Activated CD8-positive, alpha-beta memory T cell treated with anti-CD3 and anti-CD28 coated beads for 24 hours (primary cell): ENCODE results near the gene ABCA2.

Experiments used
- DNase-seq: peaks from one replicate; pipeline ENCODE4 v3.0.0-alpha.2; 2020

The ABCA2 gene

DNA sequence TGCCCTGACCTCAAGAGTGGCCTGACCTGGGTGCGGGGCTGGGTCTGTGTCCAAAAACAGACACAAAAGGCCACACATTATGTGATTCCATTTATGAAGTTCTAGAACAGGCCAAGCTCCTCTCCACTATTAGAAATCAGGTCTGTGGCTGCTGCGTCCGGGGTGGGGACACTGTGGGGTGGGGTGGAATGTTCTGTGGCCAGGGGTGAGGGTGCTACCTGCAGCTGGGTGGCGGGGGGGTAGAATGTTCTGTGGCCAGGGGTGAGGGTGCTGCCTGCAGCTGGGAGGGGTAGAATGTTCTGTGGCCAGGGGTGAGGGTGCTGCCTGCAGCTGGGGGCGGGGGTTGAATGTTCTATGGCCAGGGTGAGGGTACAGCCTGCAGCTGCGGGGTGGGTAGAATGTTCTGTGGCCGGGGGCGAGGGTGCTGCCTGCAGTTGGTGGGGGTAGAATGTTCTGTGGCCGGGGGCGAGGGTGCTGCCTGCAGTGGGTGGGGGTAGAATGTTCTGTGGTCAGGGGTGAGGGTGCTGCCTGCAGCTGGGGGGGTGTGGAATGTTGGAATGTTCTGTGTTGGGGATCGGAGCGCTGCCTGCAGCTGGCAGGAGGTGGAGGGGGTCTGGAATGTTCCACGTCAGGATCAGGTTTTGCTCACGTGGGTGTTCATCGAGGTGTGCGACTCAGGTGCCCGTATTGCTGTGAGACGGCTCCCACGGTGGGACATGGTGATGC is 67.7 kb downstream of the ABCA2 start:
- no peak for DNase-seq

DNA sequence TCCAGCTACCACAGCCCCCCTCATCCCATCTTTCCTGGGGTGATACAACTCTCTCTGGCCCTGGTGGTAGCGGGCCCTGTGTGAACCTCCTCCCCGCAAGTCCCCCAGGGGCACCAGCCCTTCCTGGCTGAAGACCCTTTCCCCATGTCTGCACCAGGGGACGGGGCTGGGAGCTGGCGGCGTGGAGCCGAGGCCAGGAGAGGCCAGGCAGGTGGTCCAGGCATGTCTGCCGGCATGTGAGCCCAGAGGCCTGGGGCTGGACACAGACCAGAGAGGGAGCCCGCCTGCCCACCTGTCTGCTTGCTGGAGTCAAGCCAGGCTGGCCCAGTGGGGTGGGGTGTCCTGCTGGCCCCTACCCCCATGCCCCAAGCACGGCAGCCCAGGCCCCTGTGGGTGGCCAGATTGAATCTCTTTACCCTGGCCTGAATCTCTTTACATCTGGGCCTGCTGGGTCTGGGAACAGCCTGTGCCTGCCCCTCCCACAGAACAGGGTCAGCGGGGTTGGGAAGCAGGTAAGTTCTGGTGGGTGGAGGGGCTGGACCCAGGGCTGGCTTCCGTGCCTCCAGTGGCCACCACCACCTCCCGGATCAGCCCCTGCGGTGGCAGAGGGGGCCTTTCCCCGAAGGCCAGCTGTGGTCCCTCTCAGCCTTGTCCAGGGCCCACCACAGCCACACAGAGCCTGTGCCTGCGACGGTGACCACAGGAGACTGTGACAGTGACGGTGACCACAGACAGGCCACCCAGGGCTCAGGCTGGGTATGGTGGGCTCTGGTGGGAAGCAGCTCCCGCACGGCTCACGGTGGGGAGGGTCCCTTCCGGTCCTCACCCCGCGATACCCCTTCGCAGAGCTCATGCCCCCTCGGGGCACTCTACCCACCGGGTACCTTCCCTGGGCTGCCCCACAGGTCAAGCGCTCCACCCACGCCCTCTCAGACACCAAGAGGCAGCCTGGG is 68.9 kb downstream of the ABCA2 start:
- DNase-seq, result no peak

DNA sequence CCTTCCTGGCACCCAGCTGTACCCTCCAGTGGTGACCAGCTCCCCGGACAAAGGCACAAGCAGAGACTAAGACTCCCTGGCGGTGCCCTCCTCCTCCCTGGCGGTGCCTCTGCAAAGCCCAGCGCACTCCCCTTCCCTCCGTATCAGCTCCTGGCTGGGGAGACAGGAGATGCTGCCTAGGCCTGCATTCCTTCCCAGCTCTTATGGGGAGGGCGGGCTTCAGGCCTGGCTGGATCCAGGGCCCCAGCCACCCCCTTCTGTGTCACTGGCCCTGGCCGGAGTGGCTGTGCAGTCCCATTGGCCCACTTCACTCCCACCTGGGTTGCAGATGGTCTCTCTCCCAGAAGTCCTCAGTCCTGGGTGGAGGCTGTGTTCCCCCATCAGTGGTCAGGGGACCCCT is 69.6 kb downstream of the ABCA2 start:
- DNase-seq, result no peak

DNA sequence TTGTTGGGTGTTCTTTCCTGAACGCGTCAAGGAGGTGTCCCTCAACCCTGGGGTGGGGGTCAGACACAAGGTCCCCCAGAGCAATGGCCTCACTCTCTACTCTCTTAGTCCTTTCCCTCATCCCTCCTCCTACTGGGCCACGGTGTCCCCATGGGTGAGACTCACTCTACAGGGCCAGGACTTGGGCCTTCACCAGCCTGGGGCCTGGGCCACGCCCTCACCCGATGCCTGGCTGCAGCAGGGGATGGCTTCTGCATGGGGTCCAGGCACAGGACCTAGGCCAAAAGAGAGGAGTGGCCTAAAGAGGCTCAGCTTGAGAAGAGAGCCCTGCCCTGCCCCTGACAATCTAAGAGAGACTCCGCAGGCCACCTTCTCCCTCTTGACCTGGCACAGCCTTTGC is 70.1 kb downstream of the ABCA2 start:
- no peak for DNase-seq

DNA sequence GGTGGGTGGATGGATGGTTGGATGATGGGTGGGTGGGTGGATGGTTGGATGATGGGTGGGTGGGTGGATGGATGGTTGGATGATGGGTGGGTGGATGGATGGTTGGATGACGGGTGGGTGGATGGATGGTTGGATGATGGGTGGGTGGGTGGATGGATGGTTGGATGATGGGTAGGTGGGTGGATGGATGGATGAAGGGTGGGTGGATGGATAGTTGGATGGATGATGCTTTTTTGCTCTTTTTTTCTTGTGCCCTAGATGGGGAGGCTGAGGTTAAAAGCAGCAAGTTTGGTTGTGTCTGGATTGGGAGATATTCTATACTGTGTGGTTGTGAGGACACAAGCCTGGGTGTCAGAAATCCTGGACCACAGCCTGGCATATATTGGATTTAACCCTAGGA is 70.6 kb downstream of the ABCA2 start:
- DNase-seq, result no peak
